ENCODE data around the gene CD180.

DNA sequence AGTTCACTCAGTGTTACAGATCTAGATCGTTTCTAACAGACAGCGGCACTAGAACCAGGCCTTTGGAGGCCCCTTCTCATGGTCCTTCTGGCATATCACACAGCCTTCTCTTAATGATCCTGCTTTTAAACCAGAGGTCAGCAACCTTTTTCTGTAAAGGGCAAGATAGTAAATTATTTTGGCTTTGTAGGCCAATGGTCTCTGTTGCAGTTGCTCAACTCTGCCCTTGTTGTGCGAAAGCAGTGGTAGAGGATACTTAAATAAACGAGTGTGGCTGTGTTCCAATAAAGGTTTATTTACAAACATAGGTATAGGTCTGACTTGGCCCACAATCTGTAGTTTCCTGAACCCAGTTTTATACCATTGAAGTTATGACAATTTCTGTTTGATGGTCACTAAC lies 47.3 kb upstream of the CD180 start:
- no peak for TF ChIP-seq POLR2A (IDR thresholded peaks at IDR 0.05)
- TF ChIP-seq, protein P1, sequence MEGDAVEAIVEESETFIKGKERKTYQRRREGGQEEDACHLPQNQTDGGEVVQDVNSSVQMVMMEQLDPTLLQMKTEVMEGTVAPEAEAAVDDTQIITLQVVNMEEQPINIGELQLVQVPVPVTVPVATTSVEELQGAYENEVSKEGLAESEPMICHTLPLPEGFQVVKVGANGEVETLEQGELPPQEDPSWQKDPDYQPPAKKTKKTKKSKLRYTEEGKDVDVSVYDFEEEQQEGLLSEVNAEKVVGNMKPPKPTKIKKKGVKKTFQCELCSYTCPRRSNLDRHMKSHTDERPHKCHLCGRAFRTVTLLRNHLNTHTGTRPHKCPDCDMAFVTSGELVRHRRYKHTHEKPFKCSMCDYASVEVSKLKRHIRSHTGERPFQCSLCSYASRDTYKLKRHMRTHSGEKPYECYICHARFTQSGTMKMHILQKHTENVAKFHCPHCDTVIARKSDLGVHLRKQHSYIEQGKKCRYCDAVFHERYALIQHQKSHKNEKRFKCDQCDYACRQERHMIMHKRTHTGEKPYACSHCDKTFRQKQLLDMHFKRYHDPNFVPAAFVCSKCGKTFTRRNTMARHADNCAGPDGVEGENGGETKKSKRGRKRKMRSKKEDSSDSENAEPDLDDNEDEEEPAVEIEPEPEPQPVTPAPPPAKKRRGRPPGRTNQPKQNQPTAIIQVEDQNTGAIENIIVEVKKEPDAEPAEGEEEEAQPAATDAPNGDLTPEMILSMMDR (IDR thresholded peaks at IDR 0.05), result no peak
- TF ChIP-seq POLR2AphosphoS5 (IDR thresholded peaks at IDR 0.05), result no peak
